ENCODE data around the gene FDX2. TPM values are rescaled to one million over a fixed set of nuclear protein-coding genes. Genes with fewer than 3 reads are reported as not detected.

Gene FDX2
- total RNA-seq, 1 experiment from 2014 or later: 26.2 TPM

DNA sequence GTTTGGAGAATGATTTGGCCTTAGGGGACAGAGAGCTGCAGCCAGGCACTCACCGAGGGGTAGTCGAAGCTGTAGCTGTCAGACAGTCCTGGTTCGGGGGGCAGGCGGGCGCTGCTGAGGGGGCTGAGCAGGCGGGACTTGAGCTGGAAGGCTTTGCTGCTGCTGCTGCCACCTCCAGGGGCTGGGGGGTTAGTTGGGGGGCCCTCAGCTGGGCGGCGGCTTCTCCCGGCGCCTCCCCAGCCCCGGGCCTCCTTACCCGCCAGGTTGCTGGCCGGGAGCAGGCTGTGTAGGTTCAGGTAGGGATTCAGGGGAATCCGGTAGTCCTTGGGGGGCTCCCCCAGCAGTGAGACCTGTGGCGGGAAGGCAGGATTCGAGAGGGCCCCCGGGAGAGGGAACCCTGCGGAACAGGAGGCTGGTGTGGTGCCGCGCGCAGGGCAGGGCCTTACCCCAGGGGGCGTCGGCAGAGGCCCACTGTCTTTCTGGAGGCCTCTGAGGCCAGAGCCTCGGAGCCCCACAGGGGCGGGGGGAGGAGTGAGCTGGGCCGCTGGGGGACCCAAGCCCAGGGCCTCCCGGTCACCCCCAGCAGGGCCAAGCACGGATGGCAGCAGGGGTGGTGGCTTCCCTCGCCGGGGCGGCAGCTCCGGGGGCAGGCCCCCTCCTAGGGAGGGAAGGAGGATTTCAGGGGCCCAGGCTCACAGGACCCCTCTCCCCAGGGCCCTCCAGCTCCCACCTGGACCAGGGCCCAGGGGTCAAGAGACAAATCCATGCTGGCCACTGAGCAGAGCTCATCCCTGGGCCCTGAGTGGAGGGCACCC is 5.0 kb upstream of the FDX2 start:
- H3K27ac Mint-ChIP-seq: no peak overlapping the region
- POLR2A ChIA-PET: interaction anchor here (0.5 to 1.3 kb wide), 3 partner anchors 12 to 411 kb away, joined by 3 read pairs; partner anchors contain the start of gene RAVER1
- no peaks in the 10 kb centered on the region for H3K27me3 Mint-ChIP-seq (ENCODE audit: low read depth)
- peaks cover 21% of the 10 kb centered on the region for H3K36me3 Mint-ChIP-seq
- CTCF ChIA-PET: interaction anchor here (0.8 to 1.5 kb wide), 2 partner anchors 31 to 61 kb away, joined by 3 read pairs; partner anchors contain the start of gene ICAM5
- no peak for DNase-seq (ENCODE audit: low spot score)
- no peaks in the 10 kb centered on the region for H3K9me3 Mint-ChIP-seq
- no peak for ATAC-seq
- no peak overlapping the region for H3K4me3 Mint-ChIP-seq
- peaks cover 6% of the 10 kb centered on the region for H3K4me1 Mint-ChIP-seq
- no peak for TF ChIP-seq PRRX2 (CRISPR knock-in tag; IDR thresholded peaks at IDR 0.05)
- no peak for TF ChIP-seq ZNF232 (CRISPR knock-in tag; IDR thresholded peaks at IDR 0.05)
- TF ChIP-seq ZBTB21 (CRISPR knock-in tag; IDR thresholded peaks at IDR 0.05; ENCODE audit: borderline replicate concordance): no peak
- TF ChIP-seq, protein P1, sequence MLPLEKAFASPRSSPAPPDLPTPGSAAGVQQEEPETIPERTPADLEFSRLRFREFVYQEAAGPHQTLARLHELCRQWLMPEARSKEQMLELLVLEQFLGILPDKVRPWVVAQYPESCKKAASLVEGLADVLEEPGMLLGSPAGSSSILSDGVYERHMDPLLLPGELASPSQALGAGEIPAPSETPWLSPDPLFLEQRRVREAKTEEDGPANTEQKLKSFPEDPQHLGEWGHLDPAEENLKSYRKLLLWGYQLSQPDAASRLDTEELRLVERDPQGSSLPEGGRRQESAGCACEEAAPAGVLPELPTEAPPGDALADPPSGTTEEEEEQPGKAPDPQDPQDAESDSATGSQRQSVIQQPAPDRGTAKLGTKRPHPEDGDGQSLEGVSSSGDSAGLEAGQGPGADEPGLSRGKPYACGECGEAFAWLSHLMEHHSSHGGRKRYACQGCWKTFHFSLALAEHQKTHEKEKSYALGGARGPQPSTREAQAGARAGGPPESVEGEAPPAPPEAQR (CRISPR knock-in tag; IDR thresholded peaks at IDR 0.05): no peak
- no peak for TF ChIP-seq EMX1 (CRISPR knock-in tag; IDR thresholded peaks at IDR 0.05)

DNA sequence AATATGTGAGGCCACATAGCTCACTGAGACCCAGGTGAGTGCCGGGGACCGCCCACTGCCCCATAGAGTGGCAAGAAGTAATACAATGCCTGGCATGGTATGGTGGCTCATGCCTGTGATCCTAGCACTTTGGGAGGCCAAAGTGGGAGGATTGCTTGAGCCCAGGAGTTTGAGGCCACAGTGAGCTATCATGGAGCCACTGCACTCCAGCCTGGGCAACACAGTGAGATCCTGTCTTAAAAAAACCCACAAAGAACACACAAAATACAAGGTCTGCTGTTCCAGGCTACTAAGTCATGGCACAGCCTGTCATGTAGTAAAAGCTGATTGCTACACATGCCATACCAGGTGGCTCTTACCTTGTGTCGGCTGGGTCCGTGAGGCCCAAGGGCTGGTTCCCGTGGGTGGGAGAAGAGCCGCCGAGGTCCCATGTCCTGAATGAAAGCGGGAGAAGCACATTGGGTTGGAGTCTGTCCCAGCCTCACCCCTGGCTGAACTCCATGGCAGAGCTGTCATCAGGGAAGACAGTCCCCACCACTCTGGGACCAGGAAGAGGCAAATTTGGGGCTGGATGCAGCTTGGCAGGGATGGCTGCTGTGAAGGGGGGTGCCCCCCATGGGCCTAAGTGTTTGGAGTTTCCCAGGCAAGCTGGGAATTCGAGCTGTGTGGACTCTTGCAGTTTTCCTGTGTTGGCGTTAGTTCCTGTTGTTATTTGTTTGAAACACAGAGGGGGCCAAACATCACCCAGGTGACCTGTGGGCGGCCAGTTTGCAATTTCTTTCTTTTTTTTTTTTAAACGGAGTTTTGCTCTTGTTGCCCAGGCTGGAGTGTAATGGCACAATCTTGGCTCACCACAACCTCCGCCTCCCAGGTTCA is 3.2 kb upstream of the FDX2 start:
- H3K27ac Mint-ChIP-seq: no peak overlapping the region
- CTCF ChIA-PET: interaction anchor here (0.9 to 1.4 kb wide), 2 partner anchors 60 to 70 kb away, joined by 3 to 5 read pairs; no protein-coding TSS in a partner anchor
- no peaks in the 10 kb centered on the region for H3K27me3 Mint-ChIP-seq (ENCODE audit: low read depth)
- ATAC-seq (no peak), DNase-seq (ENCODE audit: low spot score) (no peak)
- H3K4me1 Mint-ChIP-seq: peaks cover 13% of the 10 kb centered on the region
- POLR2A ChIA-PET: no interaction called here
- H3K9me3 Mint-ChIP-seq: no peaks in the 10 kb centered on the region
- no peak overlapping the region for H3K4me3 Mint-ChIP-seq
- H3K36me3 Mint-ChIP-seq: peaks cover 16% of the 10 kb centered on the region
- TF ChIP-seq, protein P2, sequence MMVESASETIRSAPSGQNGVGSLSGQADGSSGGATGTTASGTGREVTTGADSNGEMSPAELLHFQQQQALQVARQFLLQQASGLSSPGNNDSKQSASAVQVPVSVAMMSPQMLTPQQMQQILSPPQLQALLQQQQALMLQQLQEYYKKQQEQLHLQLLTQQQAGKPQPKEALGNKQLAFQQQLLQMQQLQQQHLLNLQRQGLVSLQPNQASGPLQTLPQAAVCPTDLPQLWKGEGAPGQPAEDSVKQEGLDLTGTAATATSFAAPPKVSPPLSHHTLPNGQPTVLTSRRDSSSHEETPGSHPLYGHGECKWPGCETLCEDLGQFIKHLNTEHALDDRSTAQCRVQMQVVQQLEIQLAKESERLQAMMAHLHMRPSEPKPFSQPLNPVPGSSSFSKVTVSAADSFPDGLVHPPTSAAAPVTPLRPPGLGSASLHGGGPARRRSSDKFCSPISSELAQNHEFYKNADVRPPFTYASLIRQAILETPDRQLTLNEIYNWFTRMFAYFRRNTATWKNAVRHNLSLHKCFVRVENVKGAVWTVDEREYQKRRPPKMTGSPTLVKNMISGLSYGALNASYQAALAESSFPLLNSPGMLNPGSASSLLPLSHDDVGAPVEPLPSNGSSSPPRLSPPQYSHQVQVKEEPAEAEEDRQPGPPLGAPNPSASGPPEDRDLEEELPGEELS (CRISPR knock-in tag; IDR thresholded peaks at IDR 0.05): no peak
- TF ChIP-seq NR3C1 (CRISPR knock-in tag; conservative IDR thresholded peaks at IDR 0.05; ENCODE audit: low read depth) (no peak), ZNF121 (CRISPR knock-in tag; IDR thresholded peaks at IDR 0.05) (peak; percentile 58), HMGA2 (CRISPR knock-in tag; IDR thresholded peaks at IDR 0.05) (no peak)
- TF ChIP-seq, protein P3, sequence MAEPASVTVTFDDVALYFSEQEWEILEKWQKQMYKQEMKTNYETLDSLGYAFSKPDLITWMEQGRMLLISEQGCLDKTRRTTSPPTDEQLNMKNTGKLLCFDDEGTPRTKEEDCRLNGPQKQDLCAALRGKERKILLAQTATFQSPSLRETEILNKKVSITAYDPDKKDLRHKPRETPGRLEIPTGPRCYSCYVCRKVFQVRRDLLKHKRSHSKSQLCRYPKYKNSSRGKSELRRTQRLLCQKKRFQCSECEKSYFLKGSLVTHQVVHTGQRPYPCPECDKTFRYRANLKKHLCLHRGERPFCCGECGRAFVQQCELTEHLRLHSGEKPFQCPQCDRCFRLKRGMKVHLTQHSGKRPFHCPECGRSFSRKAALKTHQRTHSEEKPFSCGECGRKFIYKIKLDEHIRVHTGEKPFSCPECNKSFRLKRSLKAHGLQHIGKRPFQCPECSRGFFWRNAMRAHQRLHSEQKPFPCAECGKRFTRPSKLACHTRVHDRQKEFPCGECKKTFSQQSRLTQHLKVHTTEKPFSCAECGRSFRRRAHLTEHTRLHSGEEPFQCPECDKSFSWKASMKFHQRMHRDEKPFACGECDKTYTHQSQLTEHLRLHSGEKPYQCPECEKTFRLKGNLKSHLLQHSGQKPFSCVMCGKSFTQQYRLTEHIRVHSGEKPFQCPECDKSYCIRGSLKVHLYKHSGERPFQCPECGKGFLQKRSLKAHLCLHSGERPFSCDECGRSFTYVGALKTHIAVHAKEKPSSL (CRISPR knock-in tag; conservative IDR thresholded peaks at IDR 0.05): no peak
- TF ChIP-seq, protein P4, sequence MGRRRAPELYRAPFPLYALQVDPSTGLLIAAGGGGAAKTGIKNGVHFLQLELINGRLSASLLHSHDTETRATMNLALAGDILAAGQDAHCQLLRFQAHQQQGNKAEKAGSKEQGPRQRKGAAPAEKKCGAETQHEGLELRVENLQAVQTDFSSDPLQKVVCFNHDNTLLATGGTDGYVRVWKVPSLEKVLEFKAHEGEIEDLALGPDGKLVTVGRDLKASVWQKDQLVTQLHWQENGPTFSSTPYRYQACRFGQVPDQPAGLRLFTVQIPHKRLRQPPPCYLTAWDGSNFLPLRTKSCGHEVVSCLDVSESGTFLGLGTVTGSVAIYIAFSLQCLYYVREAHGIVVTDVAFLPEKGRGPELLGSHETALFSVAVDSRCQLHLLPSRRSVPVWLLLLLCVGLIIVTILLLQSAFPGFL (CRISPR knock-in tag; IDR thresholded peaks at IDR 0.05; ENCODE audit: borderline replicate concordance): no peak
- TF ChIP-seq, protein P5, sequence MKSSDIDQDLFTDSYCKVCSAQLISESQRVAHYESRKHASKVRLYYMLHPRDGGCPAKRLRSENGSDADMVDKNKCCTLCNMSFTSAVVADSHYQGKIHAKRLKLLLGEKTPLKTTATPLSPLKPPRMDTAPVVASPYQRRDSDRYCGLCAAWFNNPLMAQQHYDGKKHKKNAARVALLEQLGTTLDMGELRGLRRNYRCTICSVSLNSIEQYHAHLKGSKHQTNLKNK (CRISPR knock-in tag; IDR thresholded peaks at IDR 0.05): no peak

All from WTC11 (cell line).